CD4-positive, CD25-positive, alpha-beta regulatory T cell (primary cell): ENCODE results near the gene ACER3. TPM values are rescaled to one million over a fixed set of nuclear protein-coding genes. Genes with fewer than 3 reads are reported as not detected.
"Not testable (repeated sequence)": the region's sequence is repeated elsewhere in the genome, so short reads cannot be mapped to it uniquely, and the experiment has no call there.

Experiments used
- ATAC-seq, 2 donors: fragments of 150-1000 bp; cut with Tn5 transposase; one replicate each; pipeline ENCODE4 v1.10.0; 2021; ENCODE audit warnings: low read depth in 2 of 2, moderate number of reproducible peaks in 2 of 2, moderate library complexity in 1 of 2
- DNase-seq, 3 donors: peaks; one replicate each; pipeline versions ENCODE4 v3.0.0 to v3.0.0-alpha.2; 2012 to 2022; ENCODE audit warnings: mixed read lengths in 1 of 3
- H3K27ac ChIP-seq: one replicate; pipeline ENCODE4 v1.7.0; 2013; ENCODE audit warnings: mild to moderate bottlenecking, low read length; ENCODE audit not compliant: insufficient read depth, poor library complexity, severe bottlenecking
- H3K27me3 ChIP-seq: one replicate; pipeline ENCODE4 v1.7.0; 2013; ENCODE audit warnings: low read length; ENCODE audit not compliant: control insufficient read depth, insufficient read depth
- H3K36me3 ChIP-seq: one replicate; pipeline ENCODE4 v1.7.0; 2013; ENCODE audit warnings: mild to moderate bottlenecking, low read length, moderate library complexity; ENCODE audit not compliant: control insufficient read depth, insufficient read depth
- H3K4me1 ChIP-seq: 2 replicates; pipeline ENCODE4 v1.7.0; 2013; ENCODE audit warnings: mild to moderate bottlenecking, low read length; ENCODE audit not compliant: insufficient read depth, control insufficient read depth, poor library complexity, severe bottlenecking
- H3K4me3 ChIP-seq: one replicate; pipeline ENCODE4 v1.7.0; 2013; ENCODE audit warnings: low read depth, mild to moderate bottlenecking, low read length, moderate library complexity
- H3K9me3 ChIP-seq, 2 experiments: 1 replicate in 1 of 2; 2 replicates in 1 of 2; pipeline ENCODE4 v1.7.0; 2013; ENCODE audit warnings: low read length in 2 of 2, mild to moderate bottlenecking in 1 of 2, moderate library complexity in 1 of 2; ENCODE audit not compliant: control insufficient read depth in 2 of 2
- H3K27ac Mint-ChIP-seq, 3 donors: one replicate each; pipeline ENCODE4 v1.8.0; 2020 to 2022; ENCODE audit warnings: mild to moderate bottlenecking in 3 of 3, mixed read lengths in 3 of 3, moderate library complexity in 2 of 3
- H3K27me3 Mint-ChIP-seq: one replicate; pipeline ENCODE4 v1.8.0; 2022; ENCODE audit warnings: mild to moderate bottlenecking, mixed read lengths
- H3K36me3 Mint-ChIP-seq: one replicate; pipeline ENCODE4 v1.8.0; 2020; ENCODE audit warnings: mixed read lengths
- H3K4me1 Mint-ChIP-seq, 4 donors: one replicate each; pipeline ENCODE4 v1.8.0; 2020 to 2022; ENCODE audit warnings: mixed read lengths in 4 of 4, mild to moderate bottlenecking in 1 of 4
- H3K4me3 Mint-ChIP-seq, 4 donors: one replicate each; pipeline ENCODE4 v1.8.0; 2020 to 2022; ENCODE audit warnings: mild to moderate bottlenecking in 4 of 4, mixed read lengths in 4 of 4, moderate library complexity in 3 of 4
- H3K9me3 Mint-ChIP-seq, 7 donors: one replicate each; pipeline ENCODE4 v1.8.0; 2020 to 2022; ENCODE audit warnings: mixed read lengths in 7 of 7, mild to moderate bottlenecking in 3 of 7, moderate library complexity in 2 of 7
- polyA plus RNA-seq, 4 donors: library from polyadenylated mRNA; unstranded; fragments of 300-500 nt; fragmentation: Illumina TruSeq; gene quantifications; one replicate each; pipeline ENCODE4 v1.2.3, GENCODE V29; 2021
- total RNA-seq: library from RNA; stranded (reverse); gene quantifications from one replicate; pipeline ENCODE4 v1.2.3, GENCODE V29; 2022

ACER3 gene
- total and polyA plus RNA-seq, 5 donors from 2014 or later, result 2.6 to 11.8 (median 4.4) TPM

DNA sequence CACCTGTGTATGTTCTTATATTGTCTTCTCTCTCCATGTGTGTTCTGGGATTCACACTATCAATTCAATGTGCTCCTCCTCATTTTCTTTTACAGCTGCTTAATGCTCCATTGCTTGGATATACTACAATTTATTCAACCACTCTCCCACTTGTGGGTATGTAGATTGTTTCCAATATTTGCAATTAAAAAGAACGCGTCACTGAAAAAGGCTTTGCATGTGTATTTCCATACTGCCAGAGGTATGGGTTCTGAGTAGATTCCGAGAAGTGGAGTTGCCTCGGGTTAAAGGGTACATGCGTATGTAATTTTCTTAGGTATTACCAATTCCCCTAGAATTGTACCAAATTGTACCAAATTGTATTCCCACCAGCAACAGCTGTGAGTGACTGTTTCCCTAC lies 199.1 kb downstream of the ACER3 start:
- no peak overlapping the region for H3K27ac Mint-ChIP-seq
- ATAC-seq, result no peak
- Histone ChIP-seq H3K4me1 (no peaks in the 10 kb centered on the region), H3K27ac (no peak overlapping the region), H3K27me3 (no peaks in the 10 kb centered on the region), H3K9me3 (peaks cover 0 to 14% of the 10 kb centered on the region in 2 experiments), H3K4me3 (no peak overlapping the region), H3K36me3 (no peaks in the 10 kb centered on the region)
- H3K4me1 Mint-ChIP-seq, result no peaks in the 10 kb centered on the region
- no peak overlapping the region for H3K4me3 Mint-ChIP-seq
- H3K27me3 Mint-ChIP-seq, result peaks cover 6% of the 10 kb centered on the region
- H3K36me3 Mint-ChIP-seq, result no peaks in the 10 kb centered on the region
- H3K9me3 Mint-ChIP-seq, result peaks cover 0 to 16% (median 0%) of the 10 kb centered on the region in 7 donors
- DNase-seq, result no peak

- no peaks in the 10 kb centered on the region for H3K36me3 Mint-ChIP-seq
Observed at GRCh38 chr11:77060234-77060633, 199.5 kb downstream of the ACER3 start.

DNA sequence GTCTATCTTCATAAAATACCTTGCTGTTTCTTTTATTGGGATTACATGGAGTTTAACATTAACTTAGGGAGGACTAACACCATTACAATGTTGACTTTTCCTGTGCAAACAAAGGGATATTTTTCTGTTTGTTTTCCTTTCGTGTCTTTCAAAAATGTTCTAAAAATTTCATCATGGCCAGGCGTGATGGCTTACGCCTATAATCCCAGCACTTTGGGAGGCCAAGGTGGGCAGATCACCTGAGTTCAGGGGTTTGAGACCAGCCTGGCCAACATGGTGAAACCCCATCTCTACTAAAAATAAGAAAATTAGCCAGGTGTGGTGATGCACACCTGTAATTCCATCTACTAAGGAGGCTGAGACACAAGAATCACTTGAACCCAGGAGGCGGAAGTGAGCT lies 200.5 kb downstream of the ACER3 start:
- H3K4me3 ChIP-seq, H3K27me3 ChIP-seq, H3K27me3 Mint-ChIP-seq, H3K36me3 Mint-ChIP-seq, H3K9me3 ChIP-seq, ATAC-seq, H3K27ac ChIP-seq, H3K9me3 Mint-ChIP-seq, H3K36me3 ChIP-seq, H3K4me1 ChIP-seq, H3K4me3 Mint-ChIP-seq, DNase-seq, H3K27ac Mint-ChIP-seq, H3K4me1 Mint-ChIP-seq: not testable (repeated sequence)

More at GRCh38 chr11:77060234-77060633, 199.5 kb downstream of the ACER3 start:
- Mint-ChIP-seq H3K4me1 (no peaks in the 10 kb centered on the region), H3K4me3 (no peak overlapping the region), H3K9me3 (peaks cover 0 to 12% (median 0%) of the 10 kb centered on the region in 7 donors), H3K27me3 (peaks cover 6% of the 10 kb centered on the region), H3K27ac (peak overlapping the region in 1 of 3 donors; percentile 52)
- Histone ChIP-seq H3K4me3 (no peak overlapping the region), H3K4me1 (no peaks in the 10 kb centered on the region), H3K27ac (no peak overlapping the region), H3K9me3 (peaks cover 0 to 14% of the 10 kb centered on the region in 2 experiments), H3K27me3 (no peaks in the 10 kb centered on the region), H3K36me3 (no peaks in the 10 kb centered on the region)
- DNase-seq, result no peak
- no peak for ATAC-seq

DNA sequence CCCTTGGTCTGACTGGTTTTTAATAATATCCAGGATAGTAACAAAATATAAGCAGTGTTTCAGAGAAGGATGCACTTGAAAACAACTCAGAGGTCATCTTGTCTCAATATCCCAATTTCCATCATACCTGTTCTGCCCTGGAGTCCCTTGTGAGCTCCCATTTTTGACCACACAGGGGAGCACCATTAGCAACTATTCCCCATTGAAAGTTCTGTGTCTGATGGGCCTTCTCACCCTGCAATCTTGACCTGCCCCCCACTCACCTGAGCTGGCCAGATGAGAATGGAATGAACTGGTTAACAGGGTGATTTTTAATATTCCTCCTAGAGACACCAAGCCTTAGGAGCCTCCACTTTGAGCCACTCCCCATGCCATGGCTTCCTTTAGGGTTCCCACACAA lies 202.2 kb downstream of the ACER3 start:
- H3K4me3 Mint-ChIP-seq, result peak overlapping the region in 1 of 4 donors; percentile 78
- no peak overlapping the region for H3K4me3 ChIP-seq
- H3K9me3 Mint-ChIP-seq, result peaks cover 0 to 3% (median 0%) of the 10 kb centered on the region in 7 donors
- H3K4me1 Mint-ChIP-seq, result peaks cover 0 to 10% (median 4%) of the 10 kb centered on the region in 4 donors
- no peaks in the 10 kb centered on the region for H3K36me3 ChIP-seq
- peaks cover 17% of the 10 kb centered on the region for H3K4me1 ChIP-seq
- no peak overlapping the region for H3K27ac ChIP-seq
- no peaks in the 10 kb centered on the region for H3K27me3 ChIP-seq
- no peak for ATAC-seq
- H3K27ac Mint-ChIP-seq, result no peak overlapping the region
- H3K36me3 Mint-ChIP-seq, result no peaks in the 10 kb centered on the region
- no peak for DNase-seq
- no peaks in the 10 kb centered on the region for H3K9me3 ChIP-seq
- peaks cover 6% of the 10 kb centered on the region for H3K27me3 Mint-ChIP-seq

DNA sequence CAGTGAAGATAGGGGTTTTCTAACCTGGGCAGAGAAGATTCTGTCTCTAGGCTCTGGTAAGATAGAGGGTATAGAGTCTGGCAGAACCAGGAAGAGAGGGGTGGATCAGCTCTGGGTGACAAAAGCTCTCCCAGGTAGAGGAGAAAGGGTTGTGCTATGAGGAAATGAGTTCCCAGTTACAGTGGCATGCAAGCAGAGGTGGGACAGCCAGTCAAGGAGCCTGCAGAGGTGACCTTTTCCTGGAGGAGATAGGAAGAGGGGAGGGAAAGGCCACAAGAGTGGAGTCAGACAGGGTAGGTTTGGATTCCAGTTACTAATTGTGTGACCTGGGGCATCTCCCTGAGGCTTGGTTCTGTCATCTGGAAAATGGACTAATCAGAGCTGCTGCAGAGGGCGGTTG lies 202.7 kb downstream of the ACER3 start:
- Histone ChIP-seq H3K27me3 (no peaks in the 10 kb centered on the region), H3K36me3 (no peaks in the 10 kb centered on the region), H3K27ac (no peak overlapping the region), H3K4me3 (no peak overlapping the region), H3K9me3 (no peaks in the 10 kb centered on the region), H3K4me1 (peaks cover 17% of the 10 kb centered on the region)
- H3K4me1 Mint-ChIP-seq, result peaks cover 0 to 11% (median 4%) of the 10 kb centered on the region in 4 donors
- ATAC-seq (no peak), DNase-seq (no peak)
- H3K4me3 Mint-ChIP-seq, result peak overlapping the region in 2 of 4 donors; percentile 48 to 78
- H3K36me3 Mint-ChIP-seq, result no peaks in the 10 kb centered on the region
- H3K27ac Mint-ChIP-seq, result no peak overlapping the region
- peaks cover 0 to 3% (median 0%) of the 10 kb centered on the region in 7 donors for H3K9me3 Mint-ChIP-seq
- H3K27me3 Mint-ChIP-seq, result peaks cover 6% of the 10 kb centered on the region

GRCh38 chr11:77063861-77064260 lies 203.1 kb downstream of the ACER3 start:
- H3K27ac Mint-ChIP-seq, result peak overlapping the region in 1 of 3 donors; percentile 11
- Histone ChIP-seq H3K27ac (no peak overlapping the region), H3K9me3 (no peaks in the 10 kb centered on the region), H3K27me3 (no peaks in the 10 kb centered on the region), H3K36me3 (no peaks in the 10 kb centered on the region), H3K4me3 (no peak overlapping the region), H3K4me1 (peaks cover 17% of the 10 kb centered on the region)
- peaks cover 0 to 3% (median 0%) of the 10 kb centered on the region in 7 donors for H3K9me3 Mint-ChIP-seq
- peak overlapping the region in 1 of 4 donors; percentile 90 for H3K4me3 Mint-ChIP-seq
- DNase-seq, result no peak
- ATAC-seq, result no peak
- peaks cover 0 to 12% (median 4%) of the 10 kb centered on the region in 4 donors for H3K4me1 Mint-ChIP-seq
- H3K36me3 Mint-ChIP-seq, result no peaks in the 10 kb centered on the region
- peaks cover 6% of the 10 kb centered on the region for H3K27me3 Mint-ChIP-seq

GRCh38 chr11:77064648-77065217 lies 204.0 kb downstream of the ACER3 start:
- no peaks in the 10 kb centered on the region for H3K27me3 ChIP-seq
- no peak overlapping the region for H3K27ac ChIP-seq
- peaks cover 0 to 3% (median 0%) of the 10 kb centered on the region in 7 donors for H3K9me3 Mint-ChIP-seq
- H3K27me3 Mint-ChIP-seq, result peaks cover 6% of the 10 kb centered on the region
- no peak for DNase-seq
- H3K27ac Mint-ChIP-seq, result no peak overlapping the region
- no peaks in the 10 kb centered on the region for H3K9me3 ChIP-seq
- no peak for ATAC-seq
- peaks cover 0 to 12% (median 4%) of the 10 kb centered on the region in 4 donors for H3K4me1 Mint-ChIP-seq
- no peaks in the 10 kb centered on the region for H3K36me3 ChIP-seq
- no peak overlapping the region for H3K4me3 ChIP-seq
- no peaks in the 10 kb centered on the region for H3K36me3 Mint-ChIP-seq
- peak overlapping the region; percentile 65 to 92 (median 84) for H3K4me3 Mint-ChIP-seq
- peaks cover 17% of the 10 kb centered on the region for H3K4me1 ChIP-seq

DNA sequence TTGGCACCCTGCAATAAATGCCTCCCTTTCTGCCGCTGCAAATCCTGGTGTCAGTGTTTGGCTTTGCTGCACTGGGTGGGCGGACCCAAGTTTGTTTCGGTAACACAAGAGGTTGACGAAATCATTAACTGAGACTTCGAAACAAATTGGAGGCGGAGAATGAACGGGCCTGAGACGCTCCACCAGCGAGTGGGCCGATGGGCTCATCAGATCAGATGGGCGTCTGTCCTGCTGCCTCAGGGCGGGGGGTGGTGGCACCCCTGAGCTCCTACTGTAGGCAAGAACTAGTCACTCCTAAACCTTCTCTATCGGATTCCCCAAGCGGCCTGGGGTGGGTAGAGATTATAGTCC lies 205.1 kb downstream of the ACER3 start:
- Mint-ChIP-seq H3K27ac (peak overlapping the region in 1 of 3 donors; percentile 87), H3K4me3 (peak overlapping the region; percentile 88 to 97 (median 91)), H3K9me3 (peaks cover 0 to 3% (median 0%) of the 10 kb centered on the region in 7 donors), H3K36me3 (no peaks in the 10 kb centered on the region), H3K4me1 (peaks cover 0 to 12% (median 4%) of the 10 kb centered on the region in 4 donors), H3K27me3 (peaks cover 6% of the 10 kb centered on the region)
- no peak overlapping the region for H3K27ac ChIP-seq
- H3K4me1 ChIP-seq, result peaks cover 17% of the 10 kb centered on the region
- no peak for ATAC-seq
- no peaks in the 10 kb centered on the region for H3K27me3 ChIP-seq
- H3K4me3 ChIP-seq, result peak overlapping the region; percentile 19
- no peaks in the 10 kb centered on the region for H3K36me3 ChIP-seq
- no peaks in the 10 kb centered on the region for H3K9me3 ChIP-seq
- DNase-seq, result no peak
